OCI-LY3 (cell line): ENCODE results near the gene CYGB.

ENCODE experiments used
- CTCF ChIP-seq: fragments of 200-600, 300-600 bp; sonication (generic); IDR thresholded peaks from 2 replicates; pipeline ENCODE4 v1.5.1; 2014; ENCODE audit warnings: antibody characterized with exemption, low read length, low read depth
- EZH2phosphoT487 ChIP-seq: fragments of 200-600 bp; shearing (Covaris generic); IDR thresholded peaks from 2 replicates; pipeline ENCODE4 v1.6.1; 2018; ENCODE audit warnings: antibody characterized with exemption, mixed run types, low read depth

GRCh38 chr17:76553178-76553908, 15.8 kb upstream of the CYGB start:
- TF ChIP-seq CTCF = no peak
- no peak for TF ChIP-seq EZH2phosphoT487
